Measurements from ENCODE around the gene EBF3.

Gene EBF3

GRCh38 chr10:129959544-129960480 is 4.3 kb downstream of the EBF3 start:
- DNase-seq (ENCODE audit: low read depth in 2 of 2), result no peak

- no peak for DNase-seq (ENCODE audit: low read depth in 2 of 2)
These were observed 5.2 kb downstream of the EBF3 start for GRCh38 chr10:129958629-129959543.

- DNase-seq (ENCODE audit: low read depth in 2 of 2), result no peak
These were observed 5.9 kb downstream of the EBF3 start for GRCh38 chr10:129958148-129958628.

- DNase-seq (ENCODE audit: low read depth in 2 of 2), result no peak
These were observed 7.0 kb downstream of the EBF3 start for GRCh38 chr10:129956876-129957673.

- DNase-seq (ENCODE audit: low read depth in 2 of 2), result no peak
These were observed 7.8 kb downstream of the EBF3 start for GRCh38 chr10:129956286-129956670.

- DNase-seq (ENCODE audit: low read depth in 2 of 2), result no peak
These were observed 8.3 kb downstream of the EBF3 start for GRCh38 chr10:129955601-129956285.

GRCh38 chr10:129954492-129955315 is 9.4 kb downstream of the EBF3 start:
- DNase-seq (ENCODE audit: low read depth in 2 of 2), result no peak

- DNase-seq (ENCODE audit: low read depth in 2 of 2), result peak; percentile 57 to 68
These were observed 10.7 kb downstream of the EBF3 start for GRCh38 chr10:129953119-129954051.

- DNase-seq (ENCODE audit: low read depth in 2 of 2), result no peak
These were observed 11.5 kb downstream of the EBF3 start for GRCh38 chr10:129952378-129953118.

- DNase-seq (ENCODE audit: low read depth in 2 of 2), result no peak
These were observed 12.2 kb downstream of the EBF3 start for GRCh38 chr10:129951970-129952265.

GRCh38 chr10:129951101-129951969 is 12.7 kb downstream of the EBF3 start:
- DNase-seq (ENCODE audit: low read depth in 2 of 2), result no peak

- DNase-seq (ENCODE audit: low read depth in 2 of 2), result no peak
These were observed 13.4 kb downstream of the EBF3 start for GRCh38 chr10:129950676-129951075.

GRCh38 chr10:129949891-129950291 is 14.2 kb downstream of the EBF3 start:
- DNase-seq (ENCODE audit: low read depth in 2 of 2), result no peak

- DNase-seq (ENCODE audit: low read depth in 2 of 2), result no peak
These were observed 14.7 kb downstream of the EBF3 start for GRCh38 chr10:129949411-129949810.

GRCh38 chr10:129946859-129947258 is 17.2 kb downstream of the EBF3 start:
- DNase-seq (ENCODE audit: low read depth in 2 of 2), result no peak

- DNase-seq (ENCODE audit: low read depth in 2 of 2), result no peak
These were observed 17.9 kb downstream of the EBF3 start for GRCh38 chr10:129945941-129946760.

- no peak for DNase-seq (ENCODE audit: low read depth in 2 of 2)
These were observed 18.5 kb downstream of the EBF3 start for GRCh38 chr10:129945526-129945925.

Measured in fibroblast of skin of left biceps (primary cell).